Measurements from ENCODE around the gene FGD3.
"Not testable (repeated sequence)": the region's sequence is repeated elsewhere in the genome, so short reads cannot be mapped to it uniquely, and the experiment has no call there.

Gene FGD3

GRCh38 chr9:93010704-93011103 lies 63.4 kb downstream of the FGD3 start:
- Histone ChIP-seq H3K4me3 (ENCODE audit: low read length) (no peak overlapping the region), H2AFZ (ENCODE audit: low read depth, low read length) (no peak overlapping the region), H3K27me3 (ENCODE audit: insufficient read depth, low read length) (no peaks in the 10 kb centered on the region), H3K9me3 (ENCODE audit: low read length) (no peaks in the 10 kb centered on the region), H3K4me1 (ENCODE audit: insufficient read depth, low read length) (no peaks in the 10 kb centered on the region), H3K36me3 (ENCODE audit: insufficient read depth, low read length) (no peaks in the 10 kb centered on the region)

- H3K4me3 ChIP-seq (ENCODE audit: low read length): no peak overlapping the region
Measured at GRCh38 chr9:93011114-93011513, 63.8 kb downstream of the FGD3 start.

GRCh38 chr9:93012963-93013855 lies 65.9 kb downstream of the FGD3 start:
- Histone ChIP-seq H3K27me3 (ENCODE audit: insufficient read depth, low read length) (no peaks in the 10 kb centered on the region), H3K36me3 (ENCODE audit: insufficient read depth, low read length) (no peaks in the 10 kb centered on the region), H2AFZ (ENCODE audit: low read depth, low read length) (no peak overlapping the region), H3K4me3 (ENCODE audit: low read length) (no peak overlapping the region), H3K4me1 (ENCODE audit: insufficient read depth, low read length) (no peaks in the 10 kb centered on the region), H3K9me3 (ENCODE audit: low read length) (no peaks in the 10 kb centered on the region)

More at GRCh38 chr9:93011114-93011513, 63.8 kb downstream of the FGD3 start:
- Histone ChIP-seq H3K27me3 (ENCODE audit: insufficient read depth, low read length) (no peaks in the 10 kb centered on the region), H3K4me1 (ENCODE audit: insufficient read depth, low read length) (no peaks in the 10 kb centered on the region), H3K36me3 (ENCODE audit: insufficient read depth, low read length) (no peaks in the 10 kb centered on the region), H3K9me3 (ENCODE audit: low read length) (no peaks in the 10 kb centered on the region), H2AFZ (ENCODE audit: low read depth, low read length) (no peak overlapping the region)

GRCh38 chr9:93013856-93014582 lies 66.7 kb downstream of the FGD3 start:
- no peaks in the 10 kb centered on the region for H3K4me1 ChIP-seq (ENCODE audit: insufficient read depth, low read length)
- H3K9me3 ChIP-seq (ENCODE audit: low read length): no peaks in the 10 kb centered on the region
- no peak overlapping the region for H3K4me3 ChIP-seq (ENCODE audit: low read length)
- no peaks in the 10 kb centered on the region for H3K27me3 ChIP-seq (ENCODE audit: insufficient read depth, low read length)
- no peak overlapping the region for H2AFZ ChIP-seq (ENCODE audit: low read depth, low read length)
- no peaks in the 10 kb centered on the region for H3K36me3 ChIP-seq (ENCODE audit: insufficient read depth, low read length)

- H3K4me1 ChIP-seq (ENCODE audit: insufficient read depth, low read length); H3K4me3 ChIP-seq (ENCODE audit: low read length): not testable (repeated sequence)
Measured at GRCh38 chr9:93015190-93015589, 67.9 kb downstream of the FGD3 start.

GRCh38 chr9:93017621-93018020 lies 70.3 kb downstream of the FGD3 start:
- H3K4me3 ChIP-seq (ENCODE audit: low read length): no peak overlapping the region
- H3K4me1 ChIP-seq (ENCODE audit: insufficient read depth, low read length): no peaks in the 10 kb centered on the region
- no peaks in the 10 kb centered on the region for H3K27me3 ChIP-seq (ENCODE audit: insufficient read depth, low read length)
- H2AFZ ChIP-seq (ENCODE audit: low read depth, low read length): no peak overlapping the region
- no peaks in the 10 kb centered on the region for H3K9me3 ChIP-seq (ENCODE audit: low read length)
- H3K36me3 ChIP-seq (ENCODE audit: insufficient read depth, low read length): no peaks in the 10 kb centered on the region

More at GRCh38 chr9:93015190-93015589, 67.9 kb downstream of the FGD3 start:
- not testable (repeated sequence) for H2AFZ ChIP-seq (ENCODE audit: low read depth, low read length); H3K27me3 ChIP-seq (ENCODE audit: insufficient read depth, low read length); H3K9me3 ChIP-seq (ENCODE audit: low read length); H3K36me3 ChIP-seq (ENCODE audit: insufficient read depth, low read length)

GRCh38 chr9:93020151-93020550 lies 72.8 kb downstream of the FGD3 start:
- H3K27me3 ChIP-seq (ENCODE audit: insufficient read depth, low read length): peaks cover 2% of the 10 kb centered on the region
- H3K9me3 ChIP-seq (ENCODE audit: low read length): no peaks in the 10 kb centered on the region
- H3K4me3 ChIP-seq (ENCODE audit: low read length): no peak overlapping the region
- H3K4me1 ChIP-seq (ENCODE audit: insufficient read depth, low read length): no peaks in the 10 kb centered on the region
- H3K36me3 ChIP-seq (ENCODE audit: insufficient read depth, low read length): no peaks in the 10 kb centered on the region
- no peak overlapping the region for H2AFZ ChIP-seq (ENCODE audit: low read depth, low read length)

GRCh38 chr9:93020771-93021670 lies 73.7 kb downstream of the FGD3 start:
- no peak overlapping the region for H3K4me3 ChIP-seq (ENCODE audit: low read length)
- no peaks in the 10 kb centered on the region for H3K4me1 ChIP-seq (ENCODE audit: insufficient read depth, low read length)
- H3K9me3 ChIP-seq (ENCODE audit: low read length): no peaks in the 10 kb centered on the region
- H2AFZ ChIP-seq (ENCODE audit: low read depth, low read length): no peak overlapping the region
- H3K36me3 ChIP-seq (ENCODE audit: insufficient read depth, low read length): no peaks in the 10 kb centered on the region
- H3K27me3 ChIP-seq (ENCODE audit: insufficient read depth, low read length): peaks cover 6% of the 10 kb centered on the region

- no peaks in the 10 kb centered on the region for H3K9me3 ChIP-seq (ENCODE audit: low read length)
- H2AFZ ChIP-seq (ENCODE audit: low read depth, low read length): no peak overlapping the region
Measured at GRCh38 chr9:93022066-93022465, 74.7 kb downstream of the FGD3 start.

GRCh38 chr9:93022721-93023520 lies 75.6 kb downstream of the FGD3 start:
- Histone ChIP-seq H3K4me3 (ENCODE audit: low read length) (no peak overlapping the region), H3K27me3 (ENCODE audit: insufficient read depth, low read length) (peaks cover 13% of the 10 kb centered on the region), H2AFZ (ENCODE audit: low read depth, low read length) (no peak overlapping the region), H3K9me3 (ENCODE audit: low read length) (no peaks in the 10 kb centered on the region), H3K4me1 (ENCODE audit: insufficient read depth, low read length) (no peaks in the 10 kb centered on the region), H3K36me3 (ENCODE audit: insufficient read depth, low read length) (no peaks in the 10 kb centered on the region)

More at GRCh38 chr9:93022066-93022465, 74.7 kb downstream of the FGD3 start:
- H3K36me3 ChIP-seq (ENCODE audit: insufficient read depth, low read length): no peaks in the 10 kb centered on the region
- peaks cover 13% of the 10 kb centered on the region for H3K27me3 ChIP-seq (ENCODE audit: insufficient read depth, low read length)
- H3K4me1 ChIP-seq (ENCODE audit: insufficient read depth, low read length): no peaks in the 10 kb centered on the region
- H3K4me3 ChIP-seq (ENCODE audit: low read length): no peak overlapping the region

GRCh38 chr9:93023521-93023815 lies 76.1 kb downstream of the FGD3 start:
- peaks cover 13% of the 10 kb centered on the region for H3K27me3 ChIP-seq (ENCODE audit: insufficient read depth, low read length)

GRCh38 chr9:93024646-93024910 lies 77.3 kb downstream of the FGD3 start:
- no peak overlapping the region for H2AFZ ChIP-seq (ENCODE audit: low read depth, low read length)
- H3K36me3 ChIP-seq (ENCODE audit: insufficient read depth, low read length): no peaks in the 10 kb centered on the region
- H3K27me3 ChIP-seq (ENCODE audit: insufficient read depth, low read length): peaks cover 13% of the 10 kb centered on the region
- H3K9me3 ChIP-seq (ENCODE audit: low read length): no peaks in the 10 kb centered on the region
- no peak overlapping the region for H3K4me3 ChIP-seq (ENCODE audit: low read length)
- H3K4me1 ChIP-seq (ENCODE audit: insufficient read depth, low read length): no peaks in the 10 kb centered on the region

More at GRCh38 chr9:93023521-93023815, 76.1 kb downstream of the FGD3 start:
- no peaks in the 10 kb centered on the region for H3K4me1 ChIP-seq (ENCODE audit: insufficient read depth, low read length)
- no peak overlapping the region for H3K4me3 ChIP-seq (ENCODE audit: low read length)
- no peak overlapping the region for H2AFZ ChIP-seq (ENCODE audit: low read depth, low read length)
- H3K9me3 ChIP-seq (ENCODE audit: low read length): no peaks in the 10 kb centered on the region
- no peaks in the 10 kb centered on the region for H3K36me3 ChIP-seq (ENCODE audit: insufficient read depth, low read length)
